ENCODE data around the gene HAGHL. TPM values are rescaled to one million over a fixed set of nuclear protein-coding genes. Genes with fewer than 3 reads are reported as not detected.

HAGHL gene
- total and polyA plus RNA-seq, 2 experiments from 2014 or later, result 21.6 to 35.3 TPM

DNA sequence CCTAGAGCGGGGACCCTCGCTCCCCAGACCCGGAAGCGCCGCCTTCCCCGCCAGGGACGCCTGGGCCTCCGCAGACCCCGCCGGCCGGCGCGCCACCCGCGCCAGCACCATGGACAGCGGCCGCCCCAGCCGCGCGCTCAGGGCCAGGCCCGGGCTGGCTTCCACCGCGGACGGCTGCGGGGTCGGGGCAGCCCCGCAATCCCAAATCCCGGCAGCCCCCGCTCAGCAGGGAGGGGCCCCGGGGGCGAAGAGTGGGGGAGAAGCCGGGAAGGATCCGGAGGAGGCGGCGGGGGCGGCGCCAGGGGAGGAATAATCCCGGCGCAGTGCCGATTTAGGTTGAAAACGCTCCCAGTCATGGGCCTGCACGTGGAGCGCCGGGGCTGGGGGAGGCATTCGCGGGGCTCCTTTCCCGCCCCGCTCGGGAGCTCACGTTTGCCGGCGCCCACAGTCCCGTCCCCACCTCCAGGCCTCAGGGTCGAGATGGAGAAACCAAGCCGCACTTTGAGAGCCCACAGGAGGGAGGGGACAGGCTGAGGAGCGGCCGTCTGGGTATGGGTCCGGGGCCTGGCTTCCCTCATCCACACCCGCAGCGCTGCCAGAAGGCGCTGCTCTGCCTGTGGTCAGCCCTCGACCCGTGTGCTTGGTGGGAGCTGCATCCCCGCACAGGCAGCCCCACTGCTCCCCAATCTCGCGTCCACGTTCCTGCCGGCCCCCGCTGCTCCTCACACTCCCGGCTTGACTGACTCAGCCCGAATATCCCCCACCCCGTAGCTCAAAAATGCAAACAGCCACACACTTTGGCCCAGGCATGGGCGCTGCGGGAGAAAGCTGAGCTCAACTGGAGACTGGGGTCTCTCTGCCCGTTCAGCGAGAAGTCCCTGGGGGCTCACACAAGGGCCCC is 26.0 kb upstream of the HAGHL start:
- H2AFZ ChIP-seq, result no peak overlapping the region
- H3K27me3 Mint-ChIP-seq (ENCODE audit: insufficient read depth, low read depth, poor library complexity), result peaks cover 71% of the 10 kb centered on the region
- H3K79me2 ChIP-seq (replicated peaks; ENCODE audit: insufficient read depth), result no peaks in the 10 kb centered on the region
- H3K9me3 Mint-ChIP-seq, result no peaks in the 10 kb centered on the region; the same call in 2 of the 3 replicates
- TF ChIP-seq EZH2 (IDR thresholded peaks at IDR 0.05; ENCODE audit: low read depth, unreplicated experiment) (peak; percentile 39), ETS1 (IDR thresholded peaks at IDR 0.05) (no peak), REST (IDR thresholded peaks at IDR 0.05; ENCODE audit: unreplicated experiment) (peak; percentile 84), JUNB (IDR thresholded peaks at IDR 0.05; ENCODE audit: unreplicated experiment) (no peak), POLR2AphosphoS5 (IDR thresholded peaks at IDR 0.05; ENCODE audit: low read depth) (0 out of 2 replicates have a peak, but pooled peaks have one; percentile 21), STAT1 (IDR thresholded peaks at IDR 0.05; ENCODE audit: unreplicated experiment) (no peak)
- H3K27ac ChIP-seq (ENCODE audit: low read depth), result no peak overlapping the region
- peaks cover 84% of the 10 kb centered on the region for H3K27me3 ChIP-seq (ENCODE audit: insufficient read depth)
- no peaks in the 10 kb centered on the region for H3K36me3 ChIP-seq (ENCODE audit: insufficient read depth)
- DNase-seq (ENCODE audit: low spot score), result peak; percentile 71
- peak overlapping the region; percentile 46 for H3K4me3 ChIP-seq
- H4K20me1 ChIP-seq (replicated peaks; ENCODE audit: insufficient read depth), result no peaks in the 10 kb centered on the region; the same call in 1 of the 2 replicates
- peak; percentile 79 for ATAC-seq
- no peaks in the 10 kb centered on the region for H3F3A ChIP-seq (replicated peaks; ENCODE audit: low read depth)
- no peaks in the 10 kb centered on the region for H3K4me1 Mint-ChIP-seq
- no peaks in the 10 kb centered on the region for H3K36me3 Mint-ChIP-seq (ENCODE audit: low read depth)
- H3K4me2 ChIP-seq, result peak overlapping the region; percentile 68; the same call in 1 of the 2 replicates
- no peaks in the 10 kb centered on the region for H3K9me2 ChIP-seq (ENCODE audit: insufficient read depth)
- H3K4me1 ChIP-seq (ENCODE audit: insufficient read depth), result no peaks in the 10 kb centered on the region; the same call in 1 of the 2 replicates
- H3K4me3 Mint-ChIP-seq, result no peak overlapping the region
- no peak overlapping the region for H3K27ac Mint-ChIP-seq

GRCh38 chr16:702341-702740 is 24.6 kb upstream of the HAGHL start:
- H3F3A ChIP-seq (replicated peaks; ENCODE audit: low read depth), result 0 out of 2 replicates have a peak, but pooled peaks cover 6% of the 10 kb centered on the region
- no peak overlapping the region for H3K4me2 ChIP-seq
- H3K27me3 ChIP-seq (ENCODE audit: insufficient read depth), result peaks cover 92% of the 10 kb centered on the region
- Mint-ChIP-seq H3K4me1 (no peaks in the 10 kb centered on the region), H3K9me3 (no peaks in the 10 kb centered on the region; the same call in 2 of the 3 replicates), H3K36me3 (ENCODE audit: low read depth) (no peaks in the 10 kb centered on the region), H3K4me3 (no peak overlapping the region; the same call in 2 of the 3 replicates), H3K27ac (no peak overlapping the region), H3K27me3 (ENCODE audit: insufficient read depth, low read depth, poor library complexity) (peaks cover 78% of the 10 kb centered on the region)
- no peak overlapping the region for H3K4me3 ChIP-seq
- DNase-seq (ENCODE audit: low spot score), result no peak
- no peaks in the 10 kb centered on the region for H3K9me2 ChIP-seq (ENCODE audit: insufficient read depth)
- ATAC-seq, result no peak
- no peak overlapping the region for H3K27ac ChIP-seq (ENCODE audit: low read depth)
- H3K4me1 ChIP-seq (ENCODE audit: insufficient read depth), result no peaks in the 10 kb centered on the region
- no peaks in the 10 kb centered on the region; the same call in 1 of the 2 replicates for H4K20me1 ChIP-seq (replicated peaks; ENCODE audit: insufficient read depth)
- no peaks in the 10 kb centered on the region for H3K36me3 ChIP-seq (ENCODE audit: insufficient read depth)
- no peaks in the 10 kb centered on the region for H3K79me2 ChIP-seq (replicated peaks; ENCODE audit: insufficient read depth)
- no peak overlapping the region for H2AFZ ChIP-seq
- TF ChIP-seq ZNF114 (CRISPR knock-in tag; IDR thresholded peaks at IDR 0.05), result no peak
- TF ChIP-seq CTCF (conservative IDR thresholded peaks at IDR 0.05; ENCODE audit: low read depth in 2 of 2), result no peak
